HEK293 (cell line): ENCODE measurements around the gene NIBAN1.

ENCODE experiments used
- CTCF ChIA-PET: fragments of 350-600 bp; formaldehyde crosslinking; extraction: SDS; loops from one replicate; lab custom pipeline; 2021; ENCODE audit warnings: antibody characterized with exemption; lab: Yijun Ruan, JAX
- POLR2A ChIA-PET: fragments of 300-600 bp; formaldehyde crosslinking; extraction: SDS; loops from one replicate; lab custom pipeline; 2020; ENCODE audit warnings: antibody characterized with exemption, inconsistent platforms; lab: Yijun Ruan, JAX
- H3K27ac ChIP-seq: fragments of 200-500 bp; sonication (Bioruptor generic); 2 replicates; pipeline ENCODE4 v1.5.1; 2014; ENCODE audit warnings: low read depth, low read length, control low read depth, inconsistent platforms; ENCODE audit errors: extremely low read depth
- H3K36me3 ChIP-seq, 2 experiments: fragments of 200-500 bp in 1 of 2; sonication (Bioruptor generic) in 1 of 2; 1 replicate in 1 of 2; 2 replicates in 1 of 2; pipeline ENCODE4 v1.5.1; 2014 to 2017; ENCODE audit warnings: inconsistent platforms in 2 of 2, low read length in 2 of 2; ENCODE audit not compliant: control insufficient read depth in 2 of 2, insufficient read depth in 1 of 2
- H3K4me1 ChIP-seq: fragments of 200-500 bp; sonication (Bioruptor generic); 2 replicates; pipeline ENCODE4 v1.5.1; 2014; ENCODE audit warnings: mild to moderate bottlenecking, low read length, inconsistent platforms; ENCODE audit not compliant: control insufficient read depth, insufficient read depth
- H3K4me3 ChIP-seq: 2 replicates; pipeline ENCODE4 v1.5.1; 2011; ENCODE audit warnings: low read depth, mild to moderate bottlenecking, control low read depth, low read length, moderate library complexity
- H3K9me3 ChIP-seq: fragments of 200-500 bp; sonication (Bioruptor generic); 2 replicates; pipeline ENCODE4 v1.5.1; 2014; ENCODE audit warnings: low read depth, low read length, inconsistent platforms; ENCODE audit not compliant: control insufficient read depth, insufficient read depth
- BCL11A ChIP-seq: fragments of 450-650 bp; formaldehyde crosslinking; IDR thresholded peaks from 2 replicates; pipeline ENCODE4 v1.5.1; 2016; ENCODE audit warnings: low read depth, missing biosample characterization, missing genetic modification characterization
- CTCF ChIP-seq: fragments of 450-650 bp; formaldehyde crosslinking; IDR thresholded peaks from 2 replicates; pipeline ENCODE4 v1.5.1; 2016; ENCODE audit warnings: missing biosample characterization, missing genetic modification characterization
- GLIS1 ChIP-seq: fragments of 450-650 bp; formaldehyde crosslinking; IDR thresholded peaks from 2 replicates; pipeline ENCODE4 v1.5.1; 2016; ENCODE audit warnings: missing biosample characterization, missing genetic modification characterization
- PRDM1 ChIP-seq: fragments of 450-650 bp; formaldehyde crosslinking; IDR thresholded peaks from 2 replicates; pipeline ENCODE4; 2016; ENCODE audit warnings: missing biosample characterization, missing genetic modification characterization
- SCRT1 ChIP-seq: fragments of 450-650 bp; formaldehyde crosslinking; IDR thresholded peaks from 2 replicates; pipeline ENCODE4 v1.5.1; 2016; ENCODE audit warnings: missing biosample characterization, missing genetic modification characterization, borderline replicate concordance
- SCRT2 ChIP-seq: fragments of 450-650 bp; formaldehyde crosslinking; IDR thresholded peaks from 2 replicates; pipeline ENCODE4 v1.5.1; 2016; ENCODE audit warnings: missing biosample characterization, missing genetic modification characterization
- SP3 ChIP-seq: fragments of 450-650 bp; formaldehyde crosslinking; IDR thresholded peaks from 2 replicates; pipeline ENCODE4 v1.5.1; 2016; ENCODE audit warnings: missing biosample characterization, missing genetic modification characterization
- SP7 ChIP-seq: fragments of 450-650 bp; formaldehyde crosslinking; IDR thresholded peaks from 2 replicates; pipeline ENCODE4 v1.5.1; 2016; ENCODE audit warnings: missing biosample characterization, missing genetic modification characterization
- YY1 ChIP-seq: fragments of 450-650 bp; formaldehyde crosslinking; IDR thresholded peaks from 2 replicates; pipeline ENCODE4 v1.5.1; 2018; ENCODE audit warnings: missing biosample characterization, missing genetic modification characterization
- YY2 ChIP-seq: fragments of 450-650 bp; formaldehyde crosslinking; IDR thresholded peaks from 2 replicates; pipeline ENCODE4 v1.5.1; 2016; ENCODE audit warnings: missing biosample characterization, missing genetic modification characterization
- ZBTB20 ChIP-seq: fragments of 450-650 bp; formaldehyde crosslinking; IDR thresholded peaks from 2 replicates; pipeline ENCODE4 v1.5.1; 2016; ENCODE audit warnings: missing biosample characterization, missing genetic modification characterization
- ZBTB8A ChIP-seq: fragments of 450-650 bp; formaldehyde crosslinking; IDR thresholded peaks from 2 replicates; pipeline ENCODE4 v1.5.1; 2016; ENCODE audit warnings: missing biosample characterization, missing genetic modification characterization
- ZFP37 ChIP-seq: fragments of 450-650 bp; formaldehyde crosslinking; IDR thresholded peaks from 2 replicates; pipeline ENCODE4 v1.5.1; 2016; ENCODE audit warnings: missing biosample characterization, missing genetic modification characterization
- ZNF132 ChIP-seq: fragments of 450-650 bp; formaldehyde crosslinking; IDR thresholded peaks from 2 replicates; pipeline ENCODE4 v1.5.1; 2017; ENCODE audit warnings: missing biosample characterization, missing genetic modification characterization, borderline replicate concordance
- ZNF140 ChIP-seq: fragments of 450-650 bp; formaldehyde crosslinking; IDR thresholded peaks from 2 replicates; pipeline ENCODE4 v1.5.1; 2016; ENCODE audit warnings: missing biosample characterization, missing genetic modification characterization
- ZNF18 ChIP-seq: fragments of 450-650 bp; formaldehyde crosslinking; IDR thresholded peaks from 2 replicates; pipeline ENCODE4 v1.5.1; 2016; ENCODE audit warnings: missing biosample characterization, missing genetic modification characterization
- ZNF223 ChIP-seq: fragments of 450-650 bp; formaldehyde crosslinking; IDR thresholded peaks from 2 replicates; pipeline ENCODE4 v1.5.1; 2016; ENCODE audit warnings: missing biosample characterization, missing genetic modification characterization
- ZNF266 ChIP-seq: fragments of 450-650 bp; formaldehyde crosslinking; IDR thresholded peaks from 2 replicates; pipeline ENCODE4 v1.5.1; 2016; ENCODE audit warnings: missing biosample characterization, missing genetic modification characterization, low read depth
- ZNF324 ChIP-seq: fragments of 450-650 bp; formaldehyde crosslinking; IDR thresholded peaks from 2 replicates; pipeline ENCODE4 v1.5.1; 2016; ENCODE audit warnings: missing biosample characterization, missing genetic modification characterization
- ZNF548 ChIP-seq: fragments of 450-650 bp; formaldehyde crosslinking; IDR thresholded peaks from 2 replicates; pipeline ENCODE4 v1.5.1; 2016; ENCODE audit warnings: missing biosample characterization, missing genetic modification characterization
- ZNF549 ChIP-seq: fragments of 450-650 bp; IDR thresholded peaks from 2 replicates; pipeline ENCODE4 v1.5.1; 2018; ENCODE audit warnings: missing biosample characterization, missing genetic modification characterization, mild to moderate bottlenecking, inconsistent platforms, moderate library complexity
- ZNF596 ChIP-seq: fragments of 450-650 bp; IDR thresholded peaks from 2 replicates; pipeline ENCODE4 v1.5.0; 2018; ENCODE audit warnings: missing biosample characterization, mild to moderate bottlenecking, missing genetic modification characterization, moderate library complexity
- ZNF629 ChIP-seq: fragments of 450-650 bp; formaldehyde crosslinking; IDR thresholded peaks from 2 replicates; pipeline ENCODE4 v1.5.1; 2017; ENCODE audit warnings: missing biosample characterization, missing genetic modification characterization
- ZNF639 ChIP-seq: fragments of 450-650 bp; formaldehyde crosslinking; IDR thresholded peaks from 2 replicates; pipeline ENCODE4 v1.5.1; 2016; ENCODE audit warnings: missing biosample characterization, missing genetic modification characterization
- ZNF645 ChIP-seq: fragments of 450-650 bp; formaldehyde crosslinking; IDR thresholded peaks from 2 replicates; pipeline ENCODE4; 2016; ENCODE audit warnings: missing biosample characterization, missing genetic modification characterization
- ZNF660 ChIP-seq: fragments of 450-650 bp; IDR thresholded peaks from 2 replicates; pipeline ENCODE4 v1.5.1; 2018; ENCODE audit warnings: missing biosample characterization, mild to moderate bottlenecking, missing genetic modification characterization
- ZNF677 ChIP-seq: fragments of 450-650 bp; IDR thresholded peaks from 2 replicates; pipeline ENCODE4 v1.5.0; 2018; ENCODE audit warnings: missing biosample characterization, mild to moderate bottlenecking, missing genetic modification characterization, moderate library complexity
- ZNF785 ChIP-seq: fragments of 450-650 bp; formaldehyde crosslinking; IDR thresholded peaks from 2 replicates; pipeline ENCODE4 v1.5.1; 2016; ENCODE audit warnings: missing biosample characterization, missing genetic modification characterization
- ZSCAN30 ChIP-seq: fragments of 450-650 bp; IDR thresholded peaks from 2 replicates; pipeline ENCODE4 v1.5.1; 2018; ENCODE audit warnings: missing biosample characterization, mild to moderate bottlenecking, missing genetic modification characterization, moderate library complexity
- ZSCAN4 ChIP-seq: fragments of 450-650 bp; formaldehyde crosslinking; IDR thresholded peaks from 2 replicates; pipeline ENCODE4 v1.5.1; 2017; ENCODE audit warnings: missing biosample characterization, missing genetic modification characterization

The NIBAN1 gene

GRCh38 chr1:184973272-184974055 lies 844 bp downstream of the NIBAN1 start (continued):
- TF ChIP-seq SP3 (tag by site-specific recombination), result no peak
- TF ChIP-seq ZNF639, result no peak
- no peak for TF ChIP-seq GLIS1
- no peak for TF ChIP-seq ZNF677 (tag by site-specific recombination)
- TF ChIP-seq ZNF266 (tag by site-specific recombination), result no peak
- 0 out of 2 replicates have a peak, but pooled peaks have one; percentile 33 for TF ChIP-seq CTCF
- TF ChIP-seq ZNF629 (tag by site-specific recombination), result peak; percentile 14; the same call in 1 of the 2 replicates
- peak; percentile 33; the same call in 1 of the 2 replicates for TF ChIP-seq SP7 (tag by site-specific recombination)
- TF ChIP-seq ZFP37 (tag by site-specific recombination), result peak; percentile 46; the same call in 1 of the 2 replicates
- no peak for TF ChIP-seq BCL11A (tag by site-specific recombination)
- peak; percentile 72 for TF ChIP-seq ZBTB20 (tag by site-specific recombination)
- TF ChIP-seq YY2 (tag by site-specific recombination), result no peak
- TF ChIP-seq ZNF132 (tag by site-specific recombination), result no peak
- no peak for TF ChIP-seq ZNF785 (tag by site-specific recombination)
- TF ChIP-seq YY1, result no peak
- TF ChIP-seq ZNF548 (tag by site-specific recombination), result peak; percentile 98
- no peak for TF ChIP-seq ZSCAN4 (tag by site-specific recombination)
- TF ChIP-seq, all 188 proteins: peak for 31

- no peaks in the 10 kb centered on the region; the same call in 1 of the 2 replicates for H3K4me1 ChIP-seq
- ChIA-PET POLR2A (interaction anchor here (1.6 kb wide), 1 partner anchor 218 kb away, joined by 4 read pairs; the partner anchor contains the start of gene EDEM3), CTCF (interaction anchor here (0.8 to 2.5 kb wide), 3 partner anchors 9 to 167 kb away, joined by 3 to 14 read pairs (median 4); no protein-coding TSS in a partner anchor)
- no peak overlapping the region for H3K27ac ChIP-seq
- no peaks in the 10 kb centered on the region for H3K9me3 ChIP-seq
- H3K4me3 ChIP-seq, result no peak overlapping the region
- H3K36me3 ChIP-seq, result no peaks in the 10 kb centered on the region
- no peak for TF ChIP-seq ZNF596 (tag by site-specific recombination)
- TF ChIP-seq SCRT1, result no peak
- no peak for TF ChIP-seq ZNF324
- TF ChIP-seq ZNF140 (tag by site-specific recombination), result no peak
- TF ChIP-seq ZNF18 (tag by site-specific recombination), result no peak
- no peak for TF ChIP-seq ZNF223 (tag by site-specific recombination)
- TF ChIP-seq ZNF660, result peak; percentile 76; the same call in 1 of the 2 replicates
- 0 out of 2 replicates have a peak, but pooled peaks have one; percentile 7 for TF ChIP-seq PRDM1 (tag by site-specific recombination)
- no peak for TF ChIP-seq ZSCAN30 (tag by site-specific recombination)
- no peak for TF ChIP-seq ZBTB8A (tag by site-specific recombination)
- TF ChIP-seq ZFP37 (tag by site-specific recombination), result no peak
- TF ChIP-seq SCRT2, result 0 out of 2 replicates have a peak, but pooled peaks have one; percentile 21
- no peak for TF ChIP-seq ZNF549 (tag by site-specific recombination)
- TF ChIP-seq ZNF645 (tag by site-specific recombination), result no peak
These were observed 1.8 kb downstream of the NIBAN1 start for GRCh38 chr1:184972315-184973055.
